ENCODE results near the gene TRIM17.

The TRIM17 gene

GRCh38 chr1:228415853-228416216 is 826 bp downstream of the TRIM17 start:
- DNase-seq: no peak

GRCh38 chr1:228415221-228415620 is 1.4 kb downstream of the TRIM17 start:
- DNase-seq: no peak

- DNase-seq: no peak
Observed at GRCh38 chr1:228414511-228415211, 2.0 kb downstream of the TRIM17 start.

GRCh38 chr1:228413241-228414010 is 3.2 kb downstream of the TRIM17 start:
- DNase-seq: no peak

- no peak for DNase-seq
Observed at GRCh38 chr1:228411548-228412430, 4.9 kb downstream of the TRIM17 start.

GRCh38 chr1:228411121-228411520 is 5.5 kb downstream of the TRIM17 start:
- DNase-seq: no peak

GRCh38 chr1:228410671-228411070 is 6.0 kb downstream of the TRIM17 start:
- DNase-seq: no peak

- no peak for DNase-seq
Observed at GRCh38 chr1:228410015-228410414, 6.6 kb downstream of the TRIM17 start.

GRCh38 chr1:228408869-228409805 is 7.5 kb downstream of the TRIM17 start:
- DNase-seq: no peak

- no peak for DNase-seq
Observed at GRCh38 chr1:228408041-228408868, 8.4 kb downstream of the TRIM17 start.

GRCh38 chr1:228407106-228408040 is 9.3 kb downstream of the TRIM17 start:
- no peak for DNase-seq

GRCh38 chr1:228405979-228406228 is 10.8 kb downstream of the TRIM17 start:
- DNase-seq: no peak

- no peak for DNase-seq
Observed at GRCh38 chr1:228405200-228405978, 11.3 kb downstream of the TRIM17 start.

GRCh38 chr1:228404107-228404720 is 12.4 kb downstream of the TRIM17 start:
- DNase-seq: no peak

- no peak for DNase-seq
Observed at GRCh38 chr1:228403231-228403631, 13.4 kb downstream of the TRIM17 start.

GRCh38 chr1:228402641-228403025 is 14.0 kb downstream of the TRIM17 start:
- no peak for DNase-seq

- DNase-seq: no peak
Observed at GRCh38 chr1:228401782-228402640, 14.7 kb downstream of the TRIM17 start.
